ENCODE results near the gene FNDC1. TPM values are rescaled to one million over a fixed set of nuclear protein-coding genes. Genes with fewer than 3 reads are reported as not detected.

The FNDC1 gene
- total RNA-seq, 1 donor: 24.2 TPM

DNA sequence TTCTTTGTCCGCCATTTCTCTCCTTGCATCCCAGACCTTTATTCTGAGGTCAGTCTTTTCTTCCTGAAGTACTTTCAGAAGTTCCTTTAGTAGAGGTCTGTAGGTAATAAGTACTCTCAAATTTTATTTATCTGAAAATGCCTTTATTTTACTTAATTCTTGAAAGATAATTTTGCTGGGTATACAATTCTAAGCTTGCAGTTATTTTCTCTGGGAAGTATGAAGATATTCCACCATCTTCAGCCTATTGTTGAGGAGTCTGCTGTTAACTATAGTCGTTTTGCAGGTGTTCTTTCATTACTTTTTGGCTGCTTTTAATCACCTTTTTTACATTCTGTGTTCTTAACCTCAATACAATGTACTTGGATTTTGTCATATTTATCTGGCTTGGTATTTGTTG is 13.5 kb upstream of the FNDC1 start:
- H3K9me3 ChIP-seq (ENCODE audit: low read depth, low read length): no peaks in the 10 kb centered on the region

DNA sequence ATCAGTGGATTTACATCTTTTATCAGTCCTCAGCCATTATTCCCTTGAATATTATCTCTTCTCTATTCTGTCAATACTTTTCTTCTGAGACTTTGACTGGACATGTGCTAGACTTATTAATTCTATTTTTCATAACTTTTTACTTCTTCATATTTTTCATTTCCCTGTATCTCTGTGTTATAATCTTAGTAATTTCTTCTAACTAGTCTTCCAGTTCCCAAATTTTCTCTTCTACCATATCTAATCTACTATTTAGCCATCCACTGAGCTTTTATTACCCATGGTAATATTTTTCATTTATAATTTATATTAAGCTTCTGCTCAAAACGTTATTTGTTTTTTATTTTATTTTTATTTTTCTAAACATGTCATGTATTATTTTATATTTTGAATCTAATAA is 13.1 kb upstream of the FNDC1 start:
- no peak for DNase-seq (ENCODE audit: insufficient read length, low spot score, missing footprints)
- no peak overlapping the region for H2AFZ ChIP-seq (ENCODE audit: low read length)
- H3K79me2 ChIP-seq (ENCODE audit: insufficient read depth, low read length): no peaks in the 10 kb centered on the region
- H3K36me3 ChIP-seq (ENCODE audit: insufficient read depth, low read length): no peaks in the 10 kb centered on the region
- TF ChIP-seq, protein P1, sequence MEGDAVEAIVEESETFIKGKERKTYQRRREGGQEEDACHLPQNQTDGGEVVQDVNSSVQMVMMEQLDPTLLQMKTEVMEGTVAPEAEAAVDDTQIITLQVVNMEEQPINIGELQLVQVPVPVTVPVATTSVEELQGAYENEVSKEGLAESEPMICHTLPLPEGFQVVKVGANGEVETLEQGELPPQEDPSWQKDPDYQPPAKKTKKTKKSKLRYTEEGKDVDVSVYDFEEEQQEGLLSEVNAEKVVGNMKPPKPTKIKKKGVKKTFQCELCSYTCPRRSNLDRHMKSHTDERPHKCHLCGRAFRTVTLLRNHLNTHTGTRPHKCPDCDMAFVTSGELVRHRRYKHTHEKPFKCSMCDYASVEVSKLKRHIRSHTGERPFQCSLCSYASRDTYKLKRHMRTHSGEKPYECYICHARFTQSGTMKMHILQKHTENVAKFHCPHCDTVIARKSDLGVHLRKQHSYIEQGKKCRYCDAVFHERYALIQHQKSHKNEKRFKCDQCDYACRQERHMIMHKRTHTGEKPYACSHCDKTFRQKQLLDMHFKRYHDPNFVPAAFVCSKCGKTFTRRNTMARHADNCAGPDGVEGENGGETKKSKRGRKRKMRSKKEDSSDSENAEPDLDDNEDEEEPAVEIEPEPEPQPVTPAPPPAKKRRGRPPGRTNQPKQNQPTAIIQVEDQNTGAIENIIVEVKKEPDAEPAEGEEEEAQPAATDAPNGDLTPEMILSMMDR (IDR thresholded peaks at IDR 0.05; ENCODE audit: extremely low read depth, low read depth, low read length): no peak
- no peaks in the 10 kb centered on the region for H3K9me3 ChIP-seq (ENCODE audit: low read depth, low read length)
- no peak overlapping the region for H3K4me3 ChIP-seq (ENCODE audit: insufficient read depth, low read length)
- H3K27me3 ChIP-seq (ENCODE audit: insufficient read depth, low read length): peaks cover 3% of the 10 kb centered on the region
- no peaks in the 10 kb centered on the region for H4K20me1 ChIP-seq (ENCODE audit: insufficient read depth, low read length)
- no peak overlapping the region for H3K4me2 ChIP-seq (ENCODE audit: insufficient read depth, low read length)
- no peak overlapping the region for H3K27ac ChIP-seq (ENCODE audit: low read depth, low read length)
- no peaks in the 10 kb centered on the region for H3K4me1 ChIP-seq (ENCODE audit: insufficient read depth, low read length)

More for the DNA sequence above, 13.5 kb upstream of the FNDC1 start:
- H3K36me3 ChIP-seq (ENCODE audit: insufficient read depth, low read length): no peaks in the 10 kb centered on the region
- no peak overlapping the region for H3K27ac ChIP-seq (ENCODE audit: low read depth, low read length)
- H3K27me3 ChIP-seq (ENCODE audit: insufficient read depth, low read length): peaks cover 3% of the 10 kb centered on the region
- no peaks in the 10 kb centered on the region for H3K4me1 ChIP-seq (ENCODE audit: insufficient read depth, low read length)
- H4K20me1 ChIP-seq (ENCODE audit: insufficient read depth, low read length): no peaks in the 10 kb centered on the region
- DNase-seq (ENCODE audit: insufficient read length, low spot score, missing footprints): no peak
- H3K79me2 ChIP-seq (ENCODE audit: insufficient read depth, low read length): no peaks in the 10 kb centered on the region
- TF ChIP-seq, protein P1 (IDR thresholded peaks at IDR 0.05; ENCODE audit: extremely low read depth, low read depth, low read length): no peak
- no peak overlapping the region for H3K4me3 ChIP-seq (ENCODE audit: insufficient read depth, low read length)
- H2AFZ ChIP-seq (ENCODE audit: low read length): no peak overlapping the region
- H3K4me2 ChIP-seq (ENCODE audit: insufficient read depth, low read length): no peak overlapping the region

DNA sequence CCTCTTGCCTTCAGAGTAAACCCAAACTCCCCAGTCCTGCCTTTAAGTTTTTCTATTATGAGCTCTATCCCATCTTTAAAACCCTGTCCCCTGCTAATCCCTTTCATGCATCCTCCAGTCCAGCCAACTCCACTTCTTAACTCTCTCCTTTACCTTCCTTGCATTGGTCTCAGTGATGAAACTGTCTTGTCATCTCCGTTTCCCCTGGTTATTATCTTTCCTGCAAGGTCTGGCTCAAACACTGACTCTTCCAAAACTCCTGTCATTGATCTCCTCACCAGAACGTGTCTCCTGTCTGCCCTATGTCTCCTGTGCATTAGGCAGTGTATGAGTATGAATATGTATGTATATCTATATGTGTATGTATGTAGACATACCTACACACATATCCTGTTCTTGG is 11.8 kb upstream of the FNDC1 start:
- no peak overlapping the region for H3K4me3 ChIP-seq (ENCODE audit: insufficient read depth, low read length)
- H3K36me3 ChIP-seq (ENCODE audit: insufficient read depth, low read length): no peaks in the 10 kb centered on the region
- no peaks in the 10 kb centered on the region for H3K4me1 ChIP-seq (ENCODE audit: insufficient read depth, low read length)
- no peak overlapping the region for H3K27ac ChIP-seq (ENCODE audit: low read depth, low read length)
- H2AFZ ChIP-seq (ENCODE audit: low read length): no peak overlapping the region
- no peak for DNase-seq (ENCODE audit: insufficient read length, low spot score, missing footprints)
- no peaks in the 10 kb centered on the region for H3K9me3 ChIP-seq (ENCODE audit: low read depth, low read length)
- no peak overlapping the region for H3K4me2 ChIP-seq (ENCODE audit: insufficient read depth, low read length)
- H3K79me2 ChIP-seq (ENCODE audit: insufficient read depth, low read length): no peaks in the 10 kb centered on the region
- H3K27me3 ChIP-seq (ENCODE audit: insufficient read depth, low read length): peaks cover 3% of the 10 kb centered on the region
- H4K20me1 ChIP-seq (ENCODE audit: insufficient read depth, low read length): no peaks in the 10 kb centered on the region
- TF ChIP-seq, protein P1 (IDR thresholded peaks at IDR 0.05; ENCODE audit: extremely low read depth, low read depth, low read length): no peak

DNA sequence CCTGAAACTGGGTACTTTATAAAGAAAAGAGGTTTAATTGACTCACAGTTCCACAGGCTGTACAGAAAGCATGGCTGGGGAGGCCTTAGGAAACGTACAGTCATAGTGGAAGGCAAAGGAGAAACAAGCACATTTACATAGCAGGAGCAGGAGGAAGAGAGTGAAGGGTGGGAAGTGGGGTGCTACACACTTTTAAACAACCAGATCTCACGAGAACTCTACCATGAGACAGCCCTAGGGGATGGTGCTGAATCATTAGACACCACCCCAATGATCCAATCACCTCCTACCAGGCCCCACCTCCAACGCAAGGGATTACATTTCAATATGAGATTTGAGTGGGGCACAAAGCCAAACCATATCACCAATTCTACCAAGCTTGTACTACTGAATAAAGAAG is 7.4 kb upstream of the FNDC1 start:
- DNase-seq (ENCODE audit: insufficient read length, low spot score, missing footprints): no peak
- Histone ChIP-seq H4K20me1 (ENCODE audit: insufficient read depth, low read length) (no peaks in the 10 kb centered on the region), H3K4me1 (ENCODE audit: insufficient read depth, low read length) (peaks cover 7% of the 10 kb centered on the region), H3K4me3 (ENCODE audit: insufficient read depth, low read length) (no peak overlapping the region), H3K27ac (ENCODE audit: low read depth, low read length) (no peak overlapping the region), H2AFZ (ENCODE audit: low read length) (no peak overlapping the region), H3K9me3 (ENCODE audit: low read depth, low read length) (no peaks in the 10 kb centered on the region), H3K27me3 (ENCODE audit: insufficient read depth, low read length) (peaks cover 18% of the 10 kb centered on the region), H3K4me2 (ENCODE audit: insufficient read depth, low read length) (no peak overlapping the region), H3K79me2 (ENCODE audit: insufficient read depth, low read length) (no peaks in the 10 kb centered on the region), H3K36me3 (ENCODE audit: insufficient read depth, low read length) (no peaks in the 10 kb centered on the region)
- TF ChIP-seq, protein P1 (IDR thresholded peaks at IDR 0.05; ENCODE audit: extremely low read depth, low read depth, low read length): no peak
